Caco-2 (cell line): ENCODE measurements around the gene LSM14A. TPM values are rescaled to one million over a fixed set of nuclear protein-coding genes. Genes with fewer than 3 reads are reported as not detected.
"Not testable (repeated sequence)": the region's sequence is repeated elsewhere in the genome, so short reads cannot be mapped to it uniquely, and the experiment has no call there.

Source experiments
- BruUV-seq: library from RNA; stranded (reverse); fragments of 400-500 nt; replicated peaks from 2 replicates; lab custom pipeline; 2021; lab: Mats Ljungman, UMichigan
- CTCF ChIA-PET: fragments of 300-600 bp; sonication (Branson Sonifier 250); formaldehyde crosslinking; loops from one replicate; lab custom pipeline; 2022; ENCODE audit warnings: antibody characterized with exemption; lab: Charles Lee
- POLR2A ChIA-PET: fragments of 300-600 bp; sonication (Branson Sonifier 250); formaldehyde crosslinking; loops from one replicate; lab custom pipeline; 2022; ENCODE audit warnings: antibody characterized with exemption; lab: Charles Lee
- DNase-seq, 2 experiments: peaks; one replicate each; pipeline versions ENCODE4 v3.0.0 to v3.0.0-alpha.2; 2020 to 2022
- H3K27me3 ChIP-seq: replicated peaks from 2 replicates; pipeline ENCODE4 v1.6.0; 2011; ENCODE audit warnings: low read length; ENCODE audit not compliant: control insufficient read depth, insufficient read depth
- H3K36me3 ChIP-seq: 2 replicates; pipeline ENCODE4 v1.5.1; 2011; ENCODE audit warnings: low read length; ENCODE audit not compliant: control insufficient read depth, insufficient read depth
- H3K4me1 ChIP-seq: fragments of 250-450 bp; sonication (Bioruptor Pico); 2 replicates; pipeline ENCODE4 v1.5.1; 2020; ENCODE audit warnings: mild to moderate bottlenecking
- H3K4me3 ChIP-seq: 2 replicates; pipeline ENCODE4 v1.5.1; 2011; ENCODE audit warnings: low read depth, mild to moderate bottlenecking, control low read depth, low read length
- H3K9me3 ChIP-seq: fragments of 250-450 bp; sonication (Bioruptor Pico); 2 replicates; pipeline ENCODE4 v1.5.1; 2020; ENCODE audit warnings: mild to moderate bottlenecking, moderate library complexity
- H3K27ac Mint-ChIP-seq: one replicate; pipeline ENCODE4 v1.8.0; 2022; ENCODE audit warnings: mixed read lengths; ENCODE audit not compliant: unreplicated experiment
- H3K27me3 Mint-ChIP-seq: one replicate; pipeline ENCODE4 v1.8.0; 2022; ENCODE audit warnings: mixed read lengths; ENCODE audit not compliant: insufficient read depth, unreplicated experiment
- H3K36me3 Mint-ChIP-seq: one replicate; pipeline ENCODE4 v1.8.0; 2022; ENCODE audit warnings: mild to moderate bottlenecking, mixed read lengths; ENCODE audit not compliant: insufficient read depth, unreplicated experiment
- H3K4me1 Mint-ChIP-seq: one replicate; pipeline ENCODE4 v1.8.0; 2022; ENCODE audit warnings: low read depth, mixed read lengths; ENCODE audit not compliant: unreplicated experiment
- H3K4me3 Mint-ChIP-seq: one replicate; pipeline ENCODE4 v1.8.0; 2022; ENCODE audit warnings: mild to moderate bottlenecking, moderate library complexity, mixed read lengths; ENCODE audit not compliant: unreplicated experiment
- H3K9me3 Mint-ChIP-seq: one replicate; pipeline ENCODE4 v1.8.0; 2022; ENCODE audit warnings: mixed read lengths; ENCODE audit not compliant: unreplicated experiment
- intact Hi-C: fragments of 100-400 bp; cut with micrococcal nuclease; formaldehyde crosslinking; loops from one replicate; pipeline ENCODE4 v1.10.0; 2022; ENCODE audit not compliant: unreplicated experiment
- total RNA-seq: library from RNA; stranded (reverse); gene quantifications from 2 replicates; pipeline ENCODE4 v1.2.3, GENCODE V29; 2022
- TF ChIP-seq, protein P1 (sequence below), 2 experiments: fragments of 200-600 bp in 1 of 2; IDR thresholded peaks; 1 replicate in 1 of 2; 2 replicates in 1 of 2; pipeline versions ENCODE4 v1.5.1 to v1.8.0; 2011 to 2022; ENCODE audit warnings: antibody characterized with exemption in 1 of 2, control low read depth in 1 of 2, inconsistent platforms in 1 of 2, low read depth in 1 of 2, low read length in 1 of 2, mild to moderate bottlenecking in 1 of 2, moderate library complexity in 1 of 2; ENCODE audit not compliant: insufficient read depth in 1 of 2, severe bottlenecking in 1 of 2, unreplicated experiment in 1 of 2

Gene LSM14A
- total RNA-seq, 1 experiment from 2014 or later = 233 TPM

DNA sequence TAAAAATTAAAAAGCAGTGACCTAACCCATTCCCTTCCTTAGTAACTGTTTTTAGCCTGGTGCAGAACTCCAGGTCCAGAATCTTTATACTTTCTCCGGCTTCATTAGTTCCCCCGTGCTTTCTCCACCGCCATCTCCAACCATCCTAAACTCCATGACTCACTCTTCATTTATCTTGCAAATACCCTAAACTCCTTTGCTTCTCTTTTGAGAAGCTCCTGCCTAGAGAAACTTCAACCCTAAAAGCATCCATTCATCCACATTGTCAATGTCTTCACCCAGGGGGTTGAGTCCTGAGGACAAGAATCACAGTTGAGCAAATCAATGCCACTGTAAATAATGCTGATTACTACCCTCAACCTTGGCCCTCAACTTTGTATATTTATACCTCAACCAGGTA lies 65.0 kb downstream of the LSM14A start:
- Histone ChIP-seq H3K36me3 (no peaks in the 10 kb centered on the region), H3K4me3 (no peak overlapping the region), H3K27me3 (no peaks in the 10 kb centered on the region), H3K9me3 (no peaks in the 10 kb centered on the region), H3K4me1 (no peaks in the 10 kb centered on the region)
- POLR2A ChIA-PET = interaction anchor here (1.0 kb wide), 1 partner anchor 60 kb away, joined by 6 read pairs; no protein-coding TSS in a partner anchor
- CTCF ChIA-PET = interaction anchor here (0.7 kb wide), 1 partner anchor 837 kb away, joined by 4 read pairs; no protein-coding TSS in a partner anchor
- Mint-ChIP-seq H3K27ac (no peak overlapping the region), H3K4me3 (no peak overlapping the region), H3K36me3 (peaks cover 58% of the 10 kb centered on the region), H3K9me3 (no peaks in the 10 kb centered on the region), H3K4me1 (peaks cover 24% of the 10 kb centered on the region), H3K27me3 (no peaks in the 10 kb centered on the region)
- no TSS peak for BruUV-seq
- TF ChIP-seq, protein P1, sequence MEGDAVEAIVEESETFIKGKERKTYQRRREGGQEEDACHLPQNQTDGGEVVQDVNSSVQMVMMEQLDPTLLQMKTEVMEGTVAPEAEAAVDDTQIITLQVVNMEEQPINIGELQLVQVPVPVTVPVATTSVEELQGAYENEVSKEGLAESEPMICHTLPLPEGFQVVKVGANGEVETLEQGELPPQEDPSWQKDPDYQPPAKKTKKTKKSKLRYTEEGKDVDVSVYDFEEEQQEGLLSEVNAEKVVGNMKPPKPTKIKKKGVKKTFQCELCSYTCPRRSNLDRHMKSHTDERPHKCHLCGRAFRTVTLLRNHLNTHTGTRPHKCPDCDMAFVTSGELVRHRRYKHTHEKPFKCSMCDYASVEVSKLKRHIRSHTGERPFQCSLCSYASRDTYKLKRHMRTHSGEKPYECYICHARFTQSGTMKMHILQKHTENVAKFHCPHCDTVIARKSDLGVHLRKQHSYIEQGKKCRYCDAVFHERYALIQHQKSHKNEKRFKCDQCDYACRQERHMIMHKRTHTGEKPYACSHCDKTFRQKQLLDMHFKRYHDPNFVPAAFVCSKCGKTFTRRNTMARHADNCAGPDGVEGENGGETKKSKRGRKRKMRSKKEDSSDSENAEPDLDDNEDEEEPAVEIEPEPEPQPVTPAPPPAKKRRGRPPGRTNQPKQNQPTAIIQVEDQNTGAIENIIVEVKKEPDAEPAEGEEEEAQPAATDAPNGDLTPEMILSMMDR (IDR thresholded peaks at IDR 0.05; ENCODE audit: insufficient read depth in 1 of 2, low read depth in 1 of 2, low read length in 1 of 2, severe bottlenecking in 1 of 2, unreplicated experiment in 1 of 2) = no peak
- intact Hi-C loops = no loop called here
- no peak for DNase-seq

- Histone ChIP-seq H3K9me3 (no peaks in the 10 kb centered on the region), H3K27me3 (no peaks in the 10 kb centered on the region), H3K4me3 (no peak overlapping the region), H3K36me3 (no peaks in the 10 kb centered on the region), H3K4me1 (no peaks in the 10 kb centered on the region)
- H3K27ac Mint-ChIP-seq = no peak overlapping the region
- POLR2A ChIA-PET = no interaction called here
- TF ChIP-seq, protein P1 (IDR thresholded peaks at IDR 0.05; ENCODE audit: insufficient read depth in 1 of 2, low read depth in 1 of 2, low read length in 1 of 2, severe bottlenecking in 1 of 2, unreplicated experiment in 1 of 2) = no peak
- peaks cover 54% of the 10 kb centered on the region for H3K36me3 Mint-ChIP-seq
- no peaks in the 10 kb centered on the region for H3K27me3 Mint-ChIP-seq
- no TSS peak for BruUV-seq
- H3K9me3 Mint-ChIP-seq = no peaks in the 10 kb centered on the region
- no peak for DNase-seq
- CTCF ChIA-PET = no interaction called here
- peaks cover 24% of the 10 kb centered on the region for H3K4me1 Mint-ChIP-seq
- intact Hi-C loops = no loop called here
- H3K4me3 Mint-ChIP-seq = no peak overlapping the region
These were observed 65.6 kb downstream of the LSM14A start for GRCh38 chr19:34237939-34238338.

GRCh38 chr19:34241513-34242337 lies 69.4 kb downstream of the LSM14A start:
- Mint-ChIP-seq H3K9me3 (no peaks in the 10 kb centered on the region), H3K4me1 (peaks cover 15% of the 10 kb centered on the region), H3K36me3 (peaks cover 32% of the 10 kb centered on the region), H3K27ac (peak overlapping the region; percentile 46), H3K27me3 (no peaks in the 10 kb centered on the region), H3K4me3 (no peak overlapping the region)
- no TSS peak for BruUV-seq
- CTCF ChIA-PET = interaction anchor here (0.5 kb wide), 1 partner anchor 14 kb away, joined by 3 read pairs; no protein-coding TSS in a partner anchor
- no peaks in the 10 kb centered on the region for H3K4me1 ChIP-seq
- intact Hi-C loops = loop anchor here (1.0 to 5.0 kb wide), 2 partner anchors 96 to 187 kb away; partner anchors contain the start of gene UBA2
- no peaks in the 10 kb centered on the region for H3K36me3 ChIP-seq
- H3K9me3 ChIP-seq = no peaks in the 10 kb centered on the region
- no peaks in the 10 kb centered on the region for H3K27me3 ChIP-seq
- DNase-seq = peak; percentile 78 to 79
- TF ChIP-seq, protein P1 (IDR thresholded peaks at IDR 0.05; ENCODE audit: insufficient read depth in 1 of 2, low read depth in 1 of 2, low read length in 1 of 2, severe bottlenecking in 1 of 2, unreplicated experiment in 1 of 2) = peak; percentile 53 to 63
- POLR2A ChIA-PET = no interaction called here
- H3K4me3 ChIP-seq = no peak overlapping the region

DNA sequence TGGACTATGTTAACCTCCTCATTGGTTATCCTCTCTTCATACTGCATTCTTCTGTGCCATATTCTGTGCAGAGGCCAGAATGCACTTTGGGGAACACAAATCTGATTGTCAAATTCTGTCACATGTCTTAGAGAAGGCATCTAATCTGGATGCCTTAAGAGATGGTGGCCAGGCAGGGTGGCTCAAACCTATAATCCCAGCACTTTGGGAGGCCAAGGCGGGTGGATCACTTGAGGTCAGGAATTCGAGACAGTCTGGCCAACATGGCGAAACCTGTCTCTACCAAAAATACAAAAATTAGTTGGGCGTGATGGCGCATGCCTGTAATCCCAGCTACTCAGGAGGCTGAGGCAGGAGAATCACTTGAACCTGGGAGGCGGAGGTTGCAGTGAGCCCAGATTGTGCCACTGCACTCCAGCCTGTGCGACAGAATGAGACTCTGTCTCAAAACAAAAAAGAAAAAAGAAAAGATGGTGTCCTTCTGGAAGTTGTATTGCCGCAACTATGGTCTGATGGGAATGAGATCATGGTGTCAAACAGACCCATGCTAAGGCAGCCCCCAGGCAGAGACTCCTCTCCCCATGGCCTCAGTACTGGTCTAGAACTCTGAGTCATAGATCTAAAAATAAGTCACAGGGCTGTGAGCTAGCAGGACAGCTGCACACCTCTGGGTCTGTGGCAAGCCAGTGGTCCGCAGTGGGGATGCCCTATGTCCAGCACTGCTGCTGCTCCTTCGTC lies 71.0 kb downstream of the LSM14A start:
- H3K27me3 Mint-ChIP-seq, DNase-seq, BruUV-seq, H3K27ac Mint-ChIP-seq, H3K9me3 Mint-ChIP-seq, H3K4me3 ChIP-seq, H3K4me1 ChIP-seq, H3K36me3 ChIP-seq, H3K9me3 ChIP-seq, H3K4me1 Mint-ChIP-seq, H3K4me3 Mint-ChIP-seq, H3K27me3 ChIP-seq, CTCF ChIA-PET: not testable (repeated sequence)
- POLR2A ChIA-PET = interaction anchor here (0.5 kb wide), 1 partner anchor 76 kb away, joined by 3 read pairs; no protein-coding TSS in a partner anchor
- peaks cover 27% of the 10 kb centered on the region for H3K36me3 Mint-ChIP-seq
- intact Hi-C loops = loop anchor here (5.0 kb wide), 1 partner anchor 94 kb away; no protein-coding TSS in a partner anchor
